NT2/D1 (cell line): ENCODE results near the gene TMEM163.

Experiments
- DNase-seq: peaks from one replicate; pipeline ENCODE4 v3.0.0-alpha.2; 2011; ENCODE audit warnings: low read depth, low spot score
- H3K27me3 ChIP-seq: 2 replicates; pipeline ENCODE4 v1.6.0; 2011; ENCODE audit warnings: mild to moderate bottlenecking; ENCODE audit not compliant: insufficient read length, insufficient read depth
- H3K36me3 ChIP-seq: 2 replicates; pipeline ENCODE4 v1.6.1; 2011; ENCODE audit warnings: mild to moderate bottlenecking, low read length, mixed read lengths; ENCODE audit not compliant: insufficient read depth, insufficient read length
- H3K4me1 ChIP-seq: 2 replicates; pipeline ENCODE4 v1.5.1; 2011; ENCODE audit not compliant: insufficient read depth, insufficient read length
- H3K4me3 ChIP-seq: 2 replicates; pipeline ENCODE4 v1.5.1; 2011; ENCODE audit warnings: low read depth; ENCODE audit not compliant: insufficient read length
- H3K9ac ChIP-seq: 2 replicates; pipeline ENCODE4 v1.6.0; 2011; ENCODE audit warnings: low read depth; ENCODE audit not compliant: insufficient read length
- H3K9me3 ChIP-seq: 2 replicates; pipeline ENCODE4 v1.5.1; 2011; ENCODE audit warnings: mild to moderate bottlenecking, low read length; ENCODE audit not compliant: insufficient read depth
- SUZ12 ChIP-seq: IDR thresholded peaks from 2 replicates; pipeline ENCODE4 v1.6.1; 2011; ENCODE audit not compliant: insufficient read length, insufficient read depth; ENCODE audit errors: extremely low read depth
- YY1 ChIP-seq: IDR thresholded peaks from 2 replicates; pipeline ENCODE4 v1.6.1; 2011; ENCODE audit not compliant: insufficient read length, insufficient read depth
- ZNF274 ChIP-seq: IDR thresholded peaks from 2 replicates; pipeline ENCODE4 v1.6.1; 2011; ENCODE audit warnings: mild to moderate bottlenecking, low read depth, low read length

The TMEM163 gene

DNA sequence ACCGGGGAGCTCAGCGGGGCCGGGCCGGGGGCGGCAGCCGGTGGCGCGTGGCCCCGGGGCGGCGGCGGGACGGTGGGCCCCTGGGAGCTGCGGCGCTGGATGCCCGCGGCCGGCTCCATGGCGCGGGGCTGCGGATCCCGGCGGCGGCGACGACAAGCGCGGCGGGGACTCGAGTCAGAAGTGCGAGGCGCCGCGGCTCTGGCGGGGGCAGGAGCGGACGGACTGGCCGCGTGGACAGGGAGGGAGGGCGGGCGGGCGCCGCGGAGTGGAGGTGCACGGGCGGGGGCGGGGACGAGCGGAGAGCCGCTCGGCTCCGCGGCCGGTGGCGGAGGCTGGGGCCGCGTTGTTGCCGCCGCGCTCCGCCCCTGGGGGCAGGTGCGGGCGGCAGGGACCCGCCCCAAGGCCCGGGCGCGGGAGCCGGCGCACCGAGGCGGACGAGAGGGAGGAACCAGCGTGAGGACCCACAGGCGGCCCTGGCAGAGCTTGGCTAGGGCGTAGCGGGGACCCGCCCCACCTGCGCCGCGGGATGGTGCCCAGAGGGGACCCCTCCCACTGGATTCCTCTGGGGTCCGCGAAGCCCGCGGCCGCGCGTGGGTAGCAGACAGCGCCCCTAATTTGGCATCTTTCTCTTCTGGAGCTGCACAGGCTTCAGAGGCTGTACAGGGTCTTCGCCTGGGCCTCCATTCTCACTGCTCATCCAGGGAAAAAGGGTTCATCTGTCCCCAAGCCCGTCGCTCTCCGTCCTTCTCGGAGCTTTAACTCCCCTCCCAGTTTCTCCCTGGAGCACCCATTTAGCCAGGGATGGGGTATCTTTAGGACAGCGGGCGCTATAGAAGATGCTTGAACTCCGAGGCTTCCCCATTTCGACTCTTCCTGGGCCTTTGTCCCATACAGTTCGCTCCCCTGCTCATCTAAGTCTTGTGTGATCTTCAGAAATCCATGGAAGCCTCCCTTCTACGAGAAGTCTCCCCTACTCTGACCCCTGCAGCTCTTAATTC lies at the start of gene TMEM163:
Gene TMEM163, minus strand, starts transcription at position 184 of the 998 bp plus-strand sequence.
- Histone ChIP-seq H3K9me3 (no peaks in the 10 kb centered on the region), H3K9ac (peak within 1 kb of the TSS; percentile 74), H3K36me3 (no peaks in the 10 kb centered on the region), H3K4me1 (peaks cover 3% of the 10 kb centered on the region), H3K4me3 (peak within 1 kb of the TSS; percentile 71), H3K27me3 (peaks cover 64% of the 10 kb centered on the region)
- no peak for DNase-seq
- TF ChIP-seq SUZ12 (no peak), YY1 (no peak), ZNF274 (no peak)

DNA sequence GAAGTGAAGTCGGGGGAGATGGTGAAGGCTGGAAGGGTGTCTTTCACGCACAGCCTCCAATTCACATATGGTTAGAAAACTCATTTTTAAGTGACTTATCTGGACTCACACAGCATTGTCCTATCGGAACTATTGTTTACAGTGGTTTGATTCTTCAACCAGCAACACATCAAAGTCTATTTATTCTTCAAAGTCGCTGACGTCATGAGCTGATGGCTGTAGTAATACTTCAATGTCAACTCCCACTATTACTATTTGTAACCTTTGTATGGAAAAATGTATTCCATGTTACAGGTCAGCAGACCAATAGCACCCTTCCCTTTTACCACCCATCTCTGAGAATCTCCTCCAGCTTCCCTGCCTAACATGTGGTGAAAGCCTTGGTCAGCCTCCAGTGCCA lies 47.8 kb upstream of the TMEM163 start:
- H3K9ac ChIP-seq = no peak overlapping the region
- no peak overlapping the region for H3K4me3 ChIP-seq
- no peaks in the 10 kb centered on the region for H3K36me3 ChIP-seq
- no peak for DNase-seq
- H3K9me3 ChIP-seq = peaks cover 12% of the 10 kb centered on the region; the same call in 1 of the 2 replicates
- H3K27me3 ChIP-seq = no peaks in the 10 kb centered on the region
- H3K4me1 ChIP-seq = no peaks in the 10 kb centered on the region
- TF ChIP-seq YY1 (no peak), SUZ12 (no peak)

DNA sequence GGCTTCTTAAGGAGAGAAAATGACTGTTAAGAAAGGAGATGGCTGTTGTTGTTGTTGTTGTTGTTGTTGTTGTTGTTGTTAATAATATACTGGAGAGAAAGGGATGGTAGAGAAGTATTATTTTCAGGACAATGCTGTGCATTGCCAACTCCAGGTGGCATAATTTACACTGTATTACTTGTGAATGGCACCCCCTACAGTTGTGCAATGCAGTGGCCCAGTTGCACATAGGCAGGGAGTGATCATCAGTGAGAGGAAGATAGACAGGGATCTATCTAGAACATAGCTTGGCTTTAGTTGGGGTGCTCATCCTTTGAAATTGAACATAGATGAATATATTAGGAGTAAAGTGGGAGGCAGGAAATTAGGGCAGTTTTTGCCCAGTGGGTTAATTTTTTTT lies 47.2 kb upstream of the TMEM163 start:
- no peaks in the 10 kb centered on the region for H3K36me3 ChIP-seq
- TF ChIP-seq YY1 (no peak), SUZ12 (no peak), ZNF274 (no peak)
- no peak overlapping the region for H3K9ac ChIP-seq
- no peak overlapping the region for H3K4me3 ChIP-seq
- H3K27me3 ChIP-seq = no peaks in the 10 kb centered on the region
- no peak for DNase-seq
- peaks cover 12% of the 10 kb centered on the region; the same call in 1 of the 2 replicates for H3K9me3 ChIP-seq
- H3K4me1 ChIP-seq = no peaks in the 10 kb centered on the region

DNA sequence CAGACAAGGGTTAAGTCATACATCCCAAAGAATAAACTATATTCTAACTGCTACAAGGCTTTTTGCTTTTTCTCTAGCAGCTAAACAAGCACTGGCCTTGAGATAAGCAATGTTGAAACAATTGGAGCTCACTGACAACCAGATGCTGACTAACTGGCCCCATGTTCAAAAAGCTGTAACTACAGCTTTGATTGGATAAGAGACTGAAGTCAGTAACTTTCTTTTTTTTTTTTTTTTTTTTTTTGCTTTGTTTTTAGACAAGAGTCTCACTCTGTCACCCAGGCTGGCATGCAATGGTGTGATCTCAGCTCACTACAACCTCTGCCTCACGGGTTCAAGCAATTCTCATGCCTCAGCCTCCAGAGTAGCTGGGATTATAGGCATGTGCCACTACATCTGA lies 45.4 kb upstream of the TMEM163 start:
- H3K9ac ChIP-seq = no peak overlapping the region
- TF ChIP-seq ZNF274 (no peak), YY1 (no peak), SUZ12 (no peak)
- H3K9me3 ChIP-seq = peaks cover 12% of the 10 kb centered on the region; the same call in 1 of the 2 replicates
- no peaks in the 10 kb centered on the region for H3K27me3 ChIP-seq
- H3K36me3 ChIP-seq = no peaks in the 10 kb centered on the region
- no peak for DNase-seq
- no peak overlapping the region for H3K4me3 ChIP-seq
- H3K4me1 ChIP-seq = no peaks in the 10 kb centered on the region

DNA sequence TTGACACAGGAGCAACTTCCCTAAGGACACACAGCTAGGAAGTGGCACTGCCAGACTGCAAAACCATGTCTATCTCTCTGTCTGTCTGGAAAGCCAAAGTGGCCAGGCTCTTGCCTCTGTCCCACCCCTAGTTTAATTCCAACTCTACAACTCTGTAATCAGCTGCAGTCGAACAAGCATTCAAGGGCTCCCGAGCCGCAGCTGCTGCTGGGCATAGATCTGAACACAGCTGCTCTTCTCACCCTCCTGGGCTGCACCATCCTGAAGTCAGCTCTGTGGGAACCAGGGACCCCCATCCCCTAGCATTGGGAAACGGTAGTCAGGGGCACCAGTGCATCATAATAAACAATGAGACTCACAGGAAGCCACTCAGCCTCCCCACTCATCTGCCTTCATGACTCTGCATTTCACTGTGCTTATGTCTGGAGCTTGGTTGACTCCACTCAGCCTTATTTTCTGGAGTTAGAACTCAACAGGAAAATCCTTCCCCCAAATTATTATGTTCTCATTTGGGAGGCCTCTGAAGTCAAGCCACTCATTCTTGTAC lies 44.4 kb upstream of the TMEM163 start:
- Histone ChIP-seq H3K4me3 (no peak overlapping the region), H3K9ac (no peak overlapping the region), H3K4me1 (no peaks in the 10 kb centered on the region), H3K9me3 (peaks cover 12% of the 10 kb centered on the region; the same call in 1 of the 2 replicates), H3K36me3 (no peaks in the 10 kb centered on the region), H3K27me3 (no peaks in the 10 kb centered on the region)
- DNase-seq = no peak
- TF ChIP-seq ZNF274 (no peak), YY1 (no peak), SUZ12 (no peak)

DNA sequence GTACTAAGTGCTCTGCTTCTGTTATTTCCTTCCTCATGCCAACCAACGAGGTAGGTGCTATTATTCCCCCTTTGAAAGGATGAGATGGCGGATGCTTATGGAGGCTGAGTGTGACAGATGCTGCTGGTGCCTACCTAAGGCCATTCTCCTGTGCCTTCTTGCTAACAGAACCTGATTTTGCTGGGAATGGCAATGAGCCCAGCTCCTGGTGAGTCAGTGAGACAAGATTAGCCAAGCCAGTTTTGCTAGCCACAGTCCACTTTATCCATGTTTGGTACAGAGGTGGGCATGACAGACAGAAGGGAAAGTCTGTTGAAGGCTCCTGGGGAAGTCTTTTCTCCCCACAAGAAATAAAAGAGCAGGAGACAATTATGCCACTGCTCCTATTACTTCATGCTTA lies 43.7 kb upstream of the TMEM163 start:
- no peak for TF ChIP-seq ZNF274
- TF ChIP-seq YY1 = no peak
- TF ChIP-seq SUZ12 = no peak
- no peak overlapping the region for H3K9ac ChIP-seq
- peaks cover 12% of the 10 kb centered on the region; the same call in 1 of the 2 replicates for H3K9me3 ChIP-seq
- H3K4me3 ChIP-seq = no peak overlapping the region
- no peaks in the 10 kb centered on the region for H3K27me3 ChIP-seq
- H3K4me1 ChIP-seq = no peaks in the 10 kb centered on the region
- no peaks in the 10 kb centered on the region for H3K36me3 ChIP-seq
- DNase-seq = no peak

DNA sequence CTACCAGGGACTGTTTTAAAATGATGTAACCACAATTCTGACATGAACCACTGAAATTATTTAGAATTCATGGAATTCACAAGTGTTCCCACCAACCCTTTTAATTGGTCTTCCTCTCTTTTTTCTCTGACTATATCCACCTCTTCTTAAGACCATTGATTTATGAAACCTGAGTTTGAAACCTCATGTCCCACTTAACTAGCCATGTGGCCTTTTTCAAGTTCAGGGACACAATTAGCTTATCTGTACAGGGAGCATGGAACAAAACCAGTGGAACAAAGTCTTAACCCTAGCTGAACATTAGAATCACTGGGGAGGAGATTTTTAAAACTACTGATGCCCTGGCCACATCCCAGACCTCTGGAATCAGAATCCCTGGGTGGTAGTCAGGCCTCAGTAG lies 41.6 kb upstream of the TMEM163 start:
- no peak for DNase-seq
- Histone ChIP-seq H3K4me1 (no peaks in the 10 kb centered on the region), H3K4me3 (no peak overlapping the region), H3K9ac (no peak overlapping the region), H3K27me3 (no peaks in the 10 kb centered on the region), H3K36me3 (no peaks in the 10 kb centered on the region), H3K9me3 (peaks cover 7% of the 10 kb centered on the region; the same call in 1 of the 2 replicates)
- TF ChIP-seq SUZ12 = no peak
- TF ChIP-seq ZNF274 = no peak
